ENCODE data around the gene THAP4. TPM values are rescaled to one million over a fixed set of nuclear protein-coding genes. Genes with fewer than 3 reads are reported as not detected.

THAP4 gene
- total RNA-seq, 1 donor from 2014 or later: 54.8 TPM

DNA sequence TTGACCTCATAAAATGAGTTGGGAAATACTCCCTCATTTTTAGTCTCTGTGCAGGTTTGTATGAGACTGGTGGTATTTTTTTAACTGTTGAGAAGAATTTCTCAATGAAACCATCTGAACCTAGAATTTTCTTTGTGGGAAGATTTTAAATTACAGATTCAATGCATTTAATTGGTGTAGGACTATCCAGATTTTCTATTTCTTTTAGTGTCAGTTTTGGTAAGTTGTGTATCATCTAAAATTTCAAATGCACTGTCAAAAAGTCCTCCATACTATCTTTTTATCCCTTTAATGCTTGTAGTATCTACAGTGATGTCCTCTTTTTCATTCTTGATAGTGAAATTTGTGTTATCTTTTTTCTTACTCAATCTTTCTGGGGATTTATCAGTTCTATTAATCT is 80.2 kb downstream of the THAP4 start:
- Histone ChIP-seq H3K27me3 (ENCODE audit: control insufficient read depth, insufficient read depth, low read length) (no peaks in the 10 kb centered on the region), H3K36me3 (ENCODE audit: control insufficient read depth, insufficient read depth, low read length) (no peaks in the 10 kb centered on the region), H3K4me3 (ENCODE audit: low read depth, low read length) (no peak overlapping the region)
- TF ChIP-seq, protein P1, sequence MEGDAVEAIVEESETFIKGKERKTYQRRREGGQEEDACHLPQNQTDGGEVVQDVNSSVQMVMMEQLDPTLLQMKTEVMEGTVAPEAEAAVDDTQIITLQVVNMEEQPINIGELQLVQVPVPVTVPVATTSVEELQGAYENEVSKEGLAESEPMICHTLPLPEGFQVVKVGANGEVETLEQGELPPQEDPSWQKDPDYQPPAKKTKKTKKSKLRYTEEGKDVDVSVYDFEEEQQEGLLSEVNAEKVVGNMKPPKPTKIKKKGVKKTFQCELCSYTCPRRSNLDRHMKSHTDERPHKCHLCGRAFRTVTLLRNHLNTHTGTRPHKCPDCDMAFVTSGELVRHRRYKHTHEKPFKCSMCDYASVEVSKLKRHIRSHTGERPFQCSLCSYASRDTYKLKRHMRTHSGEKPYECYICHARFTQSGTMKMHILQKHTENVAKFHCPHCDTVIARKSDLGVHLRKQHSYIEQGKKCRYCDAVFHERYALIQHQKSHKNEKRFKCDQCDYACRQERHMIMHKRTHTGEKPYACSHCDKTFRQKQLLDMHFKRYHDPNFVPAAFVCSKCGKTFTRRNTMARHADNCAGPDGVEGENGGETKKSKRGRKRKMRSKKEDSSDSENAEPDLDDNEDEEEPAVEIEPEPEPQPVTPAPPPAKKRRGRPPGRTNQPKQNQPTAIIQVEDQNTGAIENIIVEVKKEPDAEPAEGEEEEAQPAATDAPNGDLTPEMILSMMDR (IDR thresholded peaks at IDR 0.05; ENCODE audit: insufficient read depth, low read length, severe bottlenecking): no peak
- FAIRE-seq (no peak), DNase-seq (ENCODE audit: low read depth) (no peak)

DNA sequence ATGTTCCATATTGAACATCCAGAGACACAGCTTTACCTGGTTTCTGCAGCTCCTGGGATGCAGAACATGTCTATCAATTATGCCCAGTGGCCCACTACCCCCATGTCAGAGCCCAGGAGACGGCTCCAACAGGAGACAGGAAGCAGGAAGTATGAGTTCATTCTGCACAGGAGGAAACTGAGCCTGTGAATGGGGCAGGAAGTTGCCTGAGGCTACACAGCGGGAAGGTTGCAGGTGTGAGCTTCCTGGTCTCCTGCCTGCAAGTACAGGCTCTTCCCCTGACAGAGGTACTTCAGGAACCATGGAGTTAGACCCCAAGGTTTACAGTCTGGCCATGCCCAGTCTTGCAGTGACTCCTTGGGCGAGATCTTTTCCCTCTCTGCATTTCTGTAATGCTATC is 81.2 kb downstream of the THAP4 start:
- no peaks in the 10 kb centered on the region for H3K27me3 ChIP-seq (ENCODE audit: control insufficient read depth, insufficient read depth, low read length)
- H3K36me3 ChIP-seq (ENCODE audit: control insufficient read depth, insufficient read depth, low read length): no peaks in the 10 kb centered on the region
- FAIRE-seq (no peak), DNase-seq (ENCODE audit: low read depth) (peak; percentile 88)
- no peak overlapping the region for H3K4me3 ChIP-seq (ENCODE audit: low read depth, low read length)
- TF ChIP-seq, protein P1 (IDR thresholded peaks at IDR 0.05; ENCODE audit: insufficient read depth, low read length, severe bottlenecking): no peak

DNA sequence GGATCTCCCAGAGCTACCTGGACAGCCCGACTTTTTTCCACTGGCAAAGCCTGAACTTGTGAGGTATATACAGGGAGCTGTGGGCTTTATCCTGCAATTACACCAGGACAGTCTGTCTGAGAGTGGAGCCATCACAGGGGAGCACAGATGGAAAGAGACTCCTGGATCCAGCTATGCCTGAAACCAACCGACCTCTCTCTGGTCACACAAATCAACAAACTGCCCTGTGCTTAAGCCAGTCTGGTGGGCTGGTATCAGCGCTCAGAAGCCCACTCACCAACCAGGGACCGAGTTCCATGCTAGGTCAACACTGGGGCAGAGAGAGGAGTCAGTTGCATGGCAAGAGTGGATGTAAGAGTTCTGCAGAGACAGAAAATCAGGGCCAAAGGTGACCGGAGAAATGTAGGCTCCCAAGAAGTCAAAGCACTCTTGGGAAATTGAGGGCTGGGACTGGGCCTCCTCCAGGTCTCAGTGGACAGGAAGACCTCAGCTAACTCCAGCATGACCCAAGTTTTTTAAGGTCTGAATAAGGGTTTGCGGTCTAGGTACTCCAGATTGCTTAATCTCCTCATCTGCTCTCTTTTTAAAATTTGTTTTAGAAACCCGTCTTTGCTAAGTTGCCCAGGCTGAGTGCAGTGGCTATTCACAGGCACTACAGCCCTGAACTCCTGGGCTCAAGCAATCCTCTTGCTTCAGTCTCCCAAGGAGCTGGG is 82.2 kb downstream of the THAP4 start:
- no peak overlapping the region for H3K4me3 ChIP-seq (ENCODE audit: low read depth, low read length)
- no peak for DNase-seq (ENCODE audit: low read depth)
- no peaks in the 10 kb centered on the region for H3K27me3 ChIP-seq (ENCODE audit: control insufficient read depth, insufficient read depth, low read length)
- TF ChIP-seq, protein P1 (IDR thresholded peaks at IDR 0.05; ENCODE audit: insufficient read depth, low read length, severe bottlenecking): no peak
- no peak for FAIRE-seq
- no peaks in the 10 kb centered on the region for H3K36me3 ChIP-seq (ENCODE audit: control insufficient read depth, insufficient read depth, low read length)

DNA sequence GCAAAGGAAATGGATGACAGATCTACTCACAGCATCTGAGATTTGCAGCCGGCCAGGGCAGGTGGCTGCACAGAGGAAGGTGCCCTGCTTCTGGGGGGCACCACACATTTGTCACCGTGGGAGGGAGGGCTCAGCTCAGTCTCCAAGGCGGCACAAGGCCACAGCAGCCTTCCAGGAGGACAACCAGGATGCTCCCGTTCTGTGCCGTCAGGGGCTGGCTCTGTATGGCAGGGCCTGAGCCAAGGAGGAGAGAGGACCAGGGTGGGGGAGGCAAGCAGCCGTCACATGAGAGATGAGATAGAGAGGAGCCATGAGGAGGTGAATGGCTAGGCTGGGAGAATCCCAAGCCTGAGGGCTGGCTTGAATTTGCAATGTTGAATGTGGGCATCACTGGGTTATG is 83.0 kb downstream of the THAP4 start:
- FAIRE-seq: no peak

DNA sequence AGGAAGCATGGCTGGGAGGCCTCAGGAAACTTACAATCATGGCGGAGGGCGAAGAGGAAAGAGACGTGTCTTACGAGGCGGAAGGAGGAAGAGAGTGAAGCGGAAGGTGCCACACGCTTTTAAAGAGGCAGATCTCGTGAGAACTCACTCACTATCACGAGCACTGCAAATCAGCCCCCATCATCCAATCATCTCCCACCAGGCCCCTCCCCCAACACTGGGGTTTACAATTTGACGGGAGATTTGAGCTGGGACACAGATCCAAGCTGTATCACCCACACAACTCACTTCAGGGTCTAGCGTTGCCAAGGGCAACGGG is 83.5 kb downstream of the THAP4 start:
- no peak for DNase-seq (ENCODE audit: low read depth)

More for the DNA sequence above, 83.0 kb downstream of the THAP4 start:
- no peaks in the 10 kb centered on the region for H3K36me3 ChIP-seq (ENCODE audit: control insufficient read depth, insufficient read depth, low read length)
- no peak overlapping the region for H3K4me3 ChIP-seq (ENCODE audit: low read depth, low read length)
- no peaks in the 10 kb centered on the region for H3K27me3 ChIP-seq (ENCODE audit: control insufficient read depth, insufficient read depth, low read length)
- TF ChIP-seq, protein P1 (IDR thresholded peaks at IDR 0.05; ENCODE audit: insufficient read depth, low read length, severe bottlenecking): no peak
- no peak for DNase-seq (ENCODE audit: low read depth)

More for the DNA sequence above, 83.5 kb downstream of the THAP4 start:
- Histone ChIP-seq H3K36me3 (ENCODE audit: control insufficient read depth, insufficient read depth, low read length) (no peaks in the 10 kb centered on the region), H3K27me3 (ENCODE audit: control insufficient read depth, insufficient read depth, low read length) (no peaks in the 10 kb centered on the region), H3K4me3 (ENCODE audit: low read depth, low read length) (no peak overlapping the region)
- no peak for FAIRE-seq
- TF ChIP-seq, protein P1 (IDR thresholded peaks at IDR 0.05; ENCODE audit: insufficient read depth, low read length, severe bottlenecking): no peak
